GM12878 (cell line): ENCODE measurements around the gene HYAL4. TPM values are rescaled to one million over a fixed set of nuclear protein-coding genes. Genes with fewer than 3 reads are reported as not detected.

Experiments used
- ATAC-seq: fragments of 200-7000 bp; cut with Tn5 transposase; 3 replicates; pipeline ENCODE4 v1.9.1; 2020; ENCODE audit warnings: mild to moderate bottlenecking, moderate library complexity
- BruUV-seq: library from RNA; stranded (reverse); fragments of 400-500 nt; replicated peaks from 2 replicates; lab custom pipeline; 2021; lab: Mats Ljungman, UMichigan
- CTCF ChIA-PET: fragments of 300-600 bp; sonication (Branson Sonifier 250); formaldehyde crosslinking; extraction: SDS; loops from one replicate; lab custom pipeline; 2021; ENCODE audit warnings: inconsistent platforms; lab: Yijun Ruan, JAX
- POLR2A ChIA-PET: fragments of 350-600 bp; formaldehyde crosslinking; extraction: SDS; loops from one replicate; lab custom pipeline; 2021; ENCODE audit warnings: inconsistent platforms; lab: Charles Lee
- RAD21 ChIA-PET: fragments of 300-600 bp; sonication (Branson Sonifier 250); formaldehyde crosslinking; loops from one replicate; lab custom pipeline; 2023; ENCODE audit warnings: antibody characterized with exemption; ENCODE audit not compliant: unreplicated experiment; lab: Charles Lee
- SMC1A ChIA-PET: fragments of 300-600 bp; sonication (Branson Sonifier 250); formaldehyde crosslinking; loops from one replicate; lab custom pipeline; 2023; ENCODE audit not compliant: unreplicated experiment, uncharacterized antibody; lab: Charles Lee
- DNase-seq: peaks from one replicate; pipeline ENCODE4 v3.0.0-alpha.2; 2011; ENCODE audit warnings: low read depth, low spot score
- FAIRE-seq: peaks from 3 replicates; lab custom pipeline; 2011; peaks lifted over from hg19 to GRCh38; lab: Jason Lieb, UNC
- H2AFZ ChIP-seq: 2 replicates; pipeline ENCODE4 v1.6.0; 2011; ENCODE audit warnings: low read depth, low read length, control low read depth; ENCODE audit not compliant: control insufficient read depth
- H3K27ac ChIP-seq: 2 replicates; pipeline ENCODE4 v1.5.1; 2011; ENCODE audit warnings: control low read depth; ENCODE audit not compliant: control insufficient read depth, insufficient read depth
- H3K27me3 ChIP-seq, 2 experiments: replicated peaks in 1 of 2; 2 replicates each; pipeline versions ENCODE4 v1.6.0 to v1.6.1; 2011; ENCODE audit warnings: low read length in 1 of 2; ENCODE audit not compliant: control insufficient read depth in 2 of 2, insufficient read depth in 2 of 2
- H3K36me3 ChIP-seq, 2 experiments: 2 replicates each; pipeline ENCODE4 v1.5.1; 2011; ENCODE audit warnings: low read length in 1 of 2; ENCODE audit not compliant: control insufficient read depth in 2 of 2, insufficient read depth in 2 of 2
- H3K4me1 ChIP-seq: 2 replicates; pipeline ENCODE4 v1.6.1; 2011; ENCODE audit warnings: mild to moderate bottlenecking, low read length, moderate library complexity, mixed read lengths; ENCODE audit not compliant: control insufficient read depth, insufficient read depth
- H3K4me2 ChIP-seq: 2 replicates; pipeline ENCODE4 v1.6.0; 2011; ENCODE audit warnings: control low read depth; ENCODE audit not compliant: control insufficient read depth, insufficient read depth
- H3K4me3 ChIP-seq: fragments of 200-600 bp; sonication (generic); 2 replicates; pipeline ENCODE4 v1.5.1; 2016
- H3K79me2 ChIP-seq: 2 replicates; pipeline ENCODE4 v1.6.0; 2011; ENCODE audit warnings: low read length; ENCODE audit not compliant: control insufficient read depth, insufficient read depth
- H3K9ac ChIP-seq: 2 replicates; pipeline ENCODE4 v1.8.0; 2011; ENCODE audit warnings: low read length, control low read depth, mixed read lengths; ENCODE audit not compliant: control insufficient read depth, insufficient read depth
- H3K9me3 ChIP-seq: replicated peaks from 3 replicates; pipeline ENCODE4 v1.5.1; 2011; ENCODE audit warnings: mild to moderate bottlenecking, low read length; ENCODE audit not compliant: control insufficient read depth, insufficient read depth
- H4K20me1 ChIP-seq: 2 replicates; pipeline ENCODE4 v1.6.0; 2011; ENCODE audit not compliant: control insufficient read depth, insufficient read depth
- CBX5 ChIP-seq: sonication (generic); IDR thresholded peaks from 2 replicates; pipeline ENCODE4 v1.6.1; 2016; ENCODE audit warnings: low read depth, moderate library complexity, mild to moderate bottlenecking, inconsistent platforms
- E2F4 ChIP-seq: IDR thresholded peaks from 2 replicates; pipeline ENCODE4 v1.6.1; 2012; ENCODE audit warnings: low read depth, low read length, improper control_type of control experiment
- NBN ChIP-seq: fragments of 450-650 bp; IDR thresholded peaks from 2 replicates; pipeline ENCODE4 v1.6.1; 2016
- RAD21 ChIP-seq: IDR thresholded peaks from 2 replicates; pipeline ENCODE4 v1.6.1; 2011; ENCODE audit warnings: mild to moderate bottlenecking, low read depth, low read length, moderate library complexity; ENCODE audit not compliant: insufficient read depth
- SMC3 ChIP-seq: IDR thresholded peaks from 2 replicates; pipeline ENCODE4 v1.6.1; 2011; ENCODE audit warnings: low read length, improper control_type of control experiment, borderline replicate concordance
- SREBF1 ChIP-seq: IDR thresholded peaks from 2 replicates; pipeline ENCODE4 v1.6.1; 2012; ENCODE audit warnings: mild to moderate bottlenecking, low read length
- SRF ChIP-seq, 2 experiments: IDR thresholded peaks; 2 replicates each; pipeline ENCODE4 v1.6.1; 2011; ENCODE audit warnings: low read depth in 2 of 2, low read length in 2 of 2, mild to moderate bottlenecking in 1 of 2, moderate library complexity in 1 of 2
- TARDBP ChIP-seq: IDR thresholded peaks from 2 replicates; pipeline ENCODE4 v1.6.1; 2016; ENCODE audit warnings: borderline replicate concordance
- YY1 ChIP-seq: IDR thresholded peaks from 2 replicates; pipeline ENCODE4 v1.6.1; 2011; ENCODE audit warnings: low read depth, mild to moderate bottlenecking, low read length
- WGBS: methylation state at CpG from one replicate; pipeline ENCODE4 v1.1.6; 2016; ENCODE audit warnings: low lambda C conversion rate; ENCODE audit not compliant: insufficient replicate concordance, insufficient coverage; ENCODE audit errors: missing lambda C conversion rate; 5-methylcytosine and 5-hydroxymethylcytosine counted together
- in situ Hi-C: fragments of 300-500 bp; cut with MboI; formaldehyde crosslinking; loops from 9 replicates; pipeline ENCODE4 v1.14.3; 2018; ENCODE audit warnings: mixed read lengths
- intact Hi-C: fragments of 100-400 bp; cut with micrococcal nuclease; formaldehyde crosslinking; loops from one replicate; pipeline ENCODE4 v1.14.2; 2022; ENCODE audit not compliant: unreplicated experiment
- polyA plus RNA-seq, 11 experiments: library from polyadenylated mRNA; depleted of rRNA in 4 of 11; unstranded in 6 of 11; stranded (reverse) in 5 of 11; fragments of >200 nt; fragmentation: Nextera tagmentation in 4 of 11; fragmentation: Illumina TruSeq in 1 of 11; extraction: Ambion mirVana in 4 of 11; extraction: Trizol in 1 of 11; gene quantifications; 1 replicate in 1 of 11; 2 replicates in 10 of 11; pipeline versions ENCODE4 v1.2.1 to v1.2.3, GENCODE V29; 2011 to 2016; ENCODE audit warnings: inconsistent platforms in 2 of 11, missing spikeins in 2 of 11, low read depth in 1 of 11
- total RNA-seq, 4 experiments: library from RNA; depleted of rRNA in 3 of 4; stranded (reverse); fragments of >200 nt in 3 of 4; fragmentation: Illumina TruSeq in 1 of 4; extraction: Trizol in 1 of 4; gene quantifications; 2 replicates each; pipeline versions ENCODE4 v1.2.1 to v1.2.3, GENCODE V29; 2013 to 2021
- TF ChIP-seq, protein P1 (sequence below), 3 experiments: IDR thresholded peaks in 2 of 3; conservative IDR thresholded peaks in 1 of 3; 2 replicates each; pipeline ENCODE4 v1.5.1; 2011; ENCODE audit warnings: low read depth in 3 of 3, low read length in 3 of 3, mild to moderate bottlenecking in 3 of 3, control low read depth in 2 of 3, moderate library complexity in 2 of 3, inconsistent platforms in 1 of 3, mixed read lengths in 1 of 3; ENCODE audit not compliant: control insufficient read depth in 2 of 3, insufficient read depth in 1 of 3; ENCODE audit errors: extremely low read depth in 1 of 3

Gene HYAL4
- total and polyA plus RNA-seq, 10 of the 15 experiments (the other 5 are each of a cell fraction or from before 2014, with no cell fraction given), result 0.14 to 0.88 (median 0.26) TPM; not detected in 1

DNA sequence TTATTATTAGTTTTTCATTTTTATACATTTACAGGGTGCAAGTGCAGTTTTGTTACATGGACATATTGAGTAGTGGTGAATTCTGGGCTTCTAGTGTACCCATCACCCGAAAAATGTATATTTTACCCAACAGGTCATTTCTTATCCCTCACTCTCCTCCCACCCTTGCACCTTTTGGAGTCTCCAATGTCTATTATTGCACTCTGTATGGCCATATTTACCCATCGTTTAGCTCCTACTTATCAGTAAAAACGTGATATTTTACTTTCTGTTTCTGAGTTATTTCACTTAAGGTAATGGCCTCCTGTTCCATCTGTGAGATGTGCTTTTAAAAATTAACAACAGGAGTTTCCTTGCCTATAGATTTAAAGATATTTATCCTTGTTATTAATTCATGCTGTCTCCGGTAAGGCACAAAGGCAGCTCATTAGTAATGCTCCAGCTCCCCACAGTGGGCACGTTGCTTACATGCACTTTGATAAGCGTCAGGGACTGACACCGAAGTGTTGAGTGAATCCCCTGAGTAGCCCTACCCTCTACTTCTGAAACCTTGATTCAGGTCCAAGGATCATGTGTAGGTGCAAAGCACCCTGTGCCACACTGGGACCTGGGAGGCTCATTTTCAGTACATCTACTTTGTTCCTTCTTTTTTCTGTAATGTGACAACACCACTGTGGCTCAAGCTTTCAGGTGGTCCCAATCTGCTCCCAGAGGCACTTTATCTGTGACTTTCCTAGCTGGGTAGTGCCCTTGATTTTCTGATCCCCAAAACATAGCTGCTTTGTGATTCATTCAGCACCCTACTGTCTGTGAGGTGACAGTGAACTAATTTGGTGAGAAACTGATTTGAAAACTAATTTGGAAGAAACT, 27.3 kb downstream of the HYAL4 start:
- RAD21 ChIA-PET, result interaction anchor here (0.6 to 3.7 kb wide), 31 partner anchors 16 to 505 kb away, joined by 3 to 90 read pairs (median 4); no protein-coding TSS in a partner anchor
- TF ChIP-seq NBN (no peak), E2F4 (no peak), SRF (IDR thresholded peaks at IDR 0.05; ENCODE audit: low read depth in 2 of 2, low read length in 2 of 2) (no peak), RAD21 (peak; percentile 88), TARDBP (no peak), SMC3 (peak; percentile 81), SREBF1 (no peak), YY1 (peak; percentile 44; the same call in 1 of the 2 replicates), CBX5 (no peak)
- TF ChIP-seq, protein P1, sequence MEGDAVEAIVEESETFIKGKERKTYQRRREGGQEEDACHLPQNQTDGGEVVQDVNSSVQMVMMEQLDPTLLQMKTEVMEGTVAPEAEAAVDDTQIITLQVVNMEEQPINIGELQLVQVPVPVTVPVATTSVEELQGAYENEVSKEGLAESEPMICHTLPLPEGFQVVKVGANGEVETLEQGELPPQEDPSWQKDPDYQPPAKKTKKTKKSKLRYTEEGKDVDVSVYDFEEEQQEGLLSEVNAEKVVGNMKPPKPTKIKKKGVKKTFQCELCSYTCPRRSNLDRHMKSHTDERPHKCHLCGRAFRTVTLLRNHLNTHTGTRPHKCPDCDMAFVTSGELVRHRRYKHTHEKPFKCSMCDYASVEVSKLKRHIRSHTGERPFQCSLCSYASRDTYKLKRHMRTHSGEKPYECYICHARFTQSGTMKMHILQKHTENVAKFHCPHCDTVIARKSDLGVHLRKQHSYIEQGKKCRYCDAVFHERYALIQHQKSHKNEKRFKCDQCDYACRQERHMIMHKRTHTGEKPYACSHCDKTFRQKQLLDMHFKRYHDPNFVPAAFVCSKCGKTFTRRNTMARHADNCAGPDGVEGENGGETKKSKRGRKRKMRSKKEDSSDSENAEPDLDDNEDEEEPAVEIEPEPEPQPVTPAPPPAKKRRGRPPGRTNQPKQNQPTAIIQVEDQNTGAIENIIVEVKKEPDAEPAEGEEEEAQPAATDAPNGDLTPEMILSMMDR (IDR thresholded peaks at IDR 0.05 in 2 of 3, conservative IDR thresholded peaks at IDR 0.05 in 1 of 3; ENCODE audit: control insufficient read depth in 2 of 3, extremely low read depth in 1 of 3, insufficient read depth in 1 of 3, low read depth in 3 of 3, low read length in 3 of 3), result peak; percentile 61 to 86 (median 63)
- SMC1A ChIA-PET, result interaction anchor here (0.5 to 3.8 kb wide), 34 partner anchors 9 to 1044 kb away, joined by 3 to 93 read pairs (median 5); no protein-coding TSS in a partner anchor
- in situ Hi-C loops (loop anchor here (5.0 to 10.0 kb wide), 2 partner anchors 185 to 377 kb away; no protein-coding TSS in a partner anchor), intact Hi-C loops (loop anchor here (1.0 to 2.0 kb wide), 4 partner anchors 73 to 378 kb away; no protein-coding TSS in a partner anchor)
- WGBS, result 8% methylated on average over 7 of the region's 7 CpGs
- H4K20me1 ChIP-seq, result no peaks in the 10 kb centered on the region
- DNase-seq (no peak), FAIRE-seq (peak; percentile 41), ATAC-seq (peak; percentile 98)
- no peaks in the 10 kb centered on the region for H3K79me2 ChIP-seq
- no peak overlapping the region for H3K27ac ChIP-seq
- H2AFZ ChIP-seq, result no peak overlapping the region
- no peak overlapping the region for H3K4me3 ChIP-seq
- BruUV-seq, result no TSS peak
- no peak overlapping the region for H3K9ac ChIP-seq
- POLR2A ChIA-PET, result interaction anchor here (1.8 kb wide), 1 partner anchor 79 kb away, joined by 4 read pairs; no protein-coding TSS in a partner anchor
- no peaks in the 10 kb centered on the region for H3K9me3 ChIP-seq
- CTCF ChIA-PET, result interaction anchor here (0.6 to 9.6 kb wide), 50 partner anchors 8 to 885 kb away, joined by 3 to 208 read pairs (median 5); partner anchors contain the start of gene WASL
- no peaks in the 10 kb centered on the region for H3K36me3 ChIP-seq
- H3K4me2 ChIP-seq, result no peak overlapping the region
- no peaks in the 10 kb centered on the region for H3K4me1 ChIP-seq
- no peaks in the 10 kb centered on the region for H3K27me3 ChIP-seq
